HG03521 (cell line): ENCODE data around the gene PLCD4.

Source experiments
- ATAC-seq: cut with Tn5 transposase; IDR thresholded peaks from one replicate; pipeline ENCODE4 v1.9.1; 2021; ENCODE audit warnings: mild to moderate bottlenecking, moderate library complexity; ENCODE audit not compliant: unreplicated experiment

PLCD4 gene

GRCh38 chr2:218618102-218618860 is 10.6 kb downstream of the PLCD4 start:
- no peak for ATAC-seq

GRCh38 chr2:218621007-218621406 is 13.3 kb downstream of the PLCD4 start:
- ATAC-seq: no peak

GRCh38 chr2:218622606-218623365 is 15.1 kb downstream of the PLCD4 start:
- no peak for ATAC-seq

GRCh38 chr2:218623366-218623705 is 15.6 kb downstream of the PLCD4 start:
- ATAC-seq: no peak

GRCh38 chr2:218626369-218626768 is 18.7 kb downstream of the PLCD4 start:
- ATAC-seq: no peak

- ATAC-seq: no peak
These were observed 20.2 kb downstream of the PLCD4 start for GRCh38 chr2:218627939-218628338.

GRCh38 chr2:218631837-218632236 is 24.1 kb downstream of the PLCD4 start:
- no peak for ATAC-seq

- no peak for ATAC-seq
These were observed 28.0 kb downstream of the PLCD4 start for GRCh38 chr2:218635719-218636118.

- ATAC-seq: no peak
These were observed 30.7 kb downstream of the PLCD4 start for GRCh38 chr2:218638372-218638771.

- no peak for ATAC-seq
These were observed 34.5 kb downstream of the PLCD4 start for GRCh38 chr2:218642121-218642656.

- ATAC-seq: no peak
These were observed 35.1 kb downstream of the PLCD4 start for GRCh38 chr2:218642786-218643185.

- no peak for ATAC-seq
These were observed 36.1 kb downstream of the PLCD4 start for GRCh38 chr2:218643751-218644310.

GRCh38 chr2:218644721-218645120 is 37.0 kb downstream of the PLCD4 start:
- ATAC-seq: no peak

- no peak for ATAC-seq
These were observed 37.4 kb downstream of the PLCD4 start for GRCh38 chr2:218645126-218645525.

- no peak for ATAC-seq
These were observed 40.5 kb downstream of the PLCD4 start for GRCh38 chr2:218648088-218648786.

GRCh38 chr2:218648787-218649100 is 41.0 kb downstream of the PLCD4 start:
- no peak for ATAC-seq

- no peak for ATAC-seq
These were observed 48.1 kb downstream of the PLCD4 start for GRCh38 chr2:218655751-218656150.

- ATAC-seq: peak; percentile 32
These were observed 51.1 kb downstream of the PLCD4 start for GRCh38 chr2:218658671-218659257.

- peak; percentile 95 for ATAC-seq
These were observed 51.7 kb downstream of the PLCD4 start, which contains the start of the genes BCS1L and ZNF142 for GRCh38 chr2:218659258-218659987. Gene BCS1L, plus strand, starts transcription at chr2:218659683. Its CDS starts 1,305 bp downstream, at chr2:218660988. Gene ZNF142, minus strand, starts transcription at chr2:218659623. Its CDS starts 3,194 bp downstream, at chr2:218656429.

- ATAC-seq: no peak
These were observed 52.3 kb downstream of the PLCD4 start for GRCh38 chr2:218659988-218660358.
